Loucy (cell line): Measurements from ENCODE around the gene PER2.

Source experiments
- H2AFZ ChIP-seq: fragments of 200-600 bp; sonication (generic); 2 replicates; pipeline ENCODE4 v1.6.0; 2016; ENCODE audit warnings: antibody characterized with exemption, mild to moderate bottlenecking, low read length, moderate library complexity
- H3F3A ChIP-seq: fragments of 200-600 bp; 2 replicates; pipeline ENCODE4 v1.6.0; 2016; ENCODE audit warnings: antibody characterized with exemption, low read depth, mild to moderate bottlenecking
- H3K27me3 ChIP-seq: fragments of 200-600 bp; sonication (generic); 2 replicates; pipeline ENCODE4 v1.6.1; 2014; ENCODE audit warnings: low read length, mild to moderate bottlenecking; ENCODE audit not compliant: insufficient read depth, poor library complexity, severe bottlenecking
- H3K36me3 ChIP-seq: fragments of 200-600 bp; sonication (generic); 2 replicates; pipeline ENCODE4 v1.6.1; 2016; ENCODE audit warnings: low read length; ENCODE audit not compliant: insufficient read depth
- H3K4me1 ChIP-seq: fragments of 200-600 bp; sonication (generic); 2 replicates; pipeline ENCODE4 v1.5.1; 2014; ENCODE audit warnings: low read length, mild to moderate bottlenecking; ENCODE audit not compliant: insufficient read depth, poor library complexity, severe bottlenecking
- H3K4me2 ChIP-seq: fragments of 200-600 bp; sonication (generic); 2 replicates; pipeline ENCODE4 v1.6.0; 2014; ENCODE audit warnings: antibody characterized with exemption, low read length, low read depth, mild to moderate bottlenecking; ENCODE audit not compliant: poor library complexity, severe bottlenecking
- H3K4me3 ChIP-seq: fragments of 200-600 bp; sonication (generic); 2 replicates; pipeline ENCODE4 v1.5.1; 2014; ENCODE audit warnings: low read length, mild to moderate bottlenecking, mixed read lengths; ENCODE audit not compliant: poor library complexity, severe bottlenecking
- H3K79me2 ChIP-seq: fragments of 200-600 bp; sonication (generic); 2 replicates; pipeline ENCODE4 v1.6.1; 2014; ENCODE audit warnings: low read length; ENCODE audit not compliant: insufficient read depth
- H3K9ac ChIP-seq: fragments of 200-600 bp; sonication (generic); 2 replicates; pipeline ENCODE4 v1.6.0; 2014; ENCODE audit warnings: mild to moderate bottlenecking, low read depth, low read length, moderate library complexity; ENCODE audit not compliant: poor library complexity, severe bottlenecking
- H3K9me2 ChIP-seq: fragments of 200-600 bp; sonication (generic); replicated peaks from 2 replicates; pipeline ENCODE4 v1.6.1; 2016; ENCODE audit warnings: low read depth, low read length, mixed read lengths
- H3K9me3 ChIP-seq: fragments of 200-600 bp; sonication (generic); 2 replicates; pipeline ENCODE4 v1.6.1; 2014; ENCODE audit warnings: mild to moderate bottlenecking, antibody characterized with exemption, low read length, low read depth; ENCODE audit not compliant: insufficient read depth
- H4K20me1 ChIP-seq: fragments of 200-600 bp; sonication (generic); 2 replicates; pipeline ENCODE4 v1.6.0; 2014; ENCODE audit warnings: antibody characterized with exemption, low read length, mild to moderate bottlenecking; ENCODE audit not compliant: insufficient read depth, poor library complexity, severe bottlenecking
- CTCF ChIP-seq: fragments of 200-600 bp; sonication (generic); conservative IDR thresholded peaks from 2 replicates; pipeline ENCODE4 v1.5.1; 2014; ENCODE audit warnings: mild to moderate bottlenecking, antibody characterized with exemption, low read length
- EZH2phosphoT487 ChIP-seq: fragments of 200-600 bp; IDR thresholded peaks from 2 replicates; pipeline ENCODE4 v1.6.1; 2018; ENCODE audit warnings: antibody characterized with exemption, mild to moderate bottlenecking, moderate library complexity, borderline replicate concordance

Gene PER2

GRCh38 chr2:238288650-238289573 is 502 bp upstream of the PER2 start:
- Histone ChIP-seq H3K36me3 (no peaks in the 10 kb centered on the region), H3K27me3 (no peaks in the 10 kb centered on the region), H3F3A (no peaks in the 10 kb centered on the region), H3K4me1 (peaks cover 43% of the 10 kb centered on the region), H3K9me2 (no peaks in the 10 kb centered on the region), H3K4me2 (peak overlapping the region; percentile 84), H3K4me3 (peak overlapping the region; percentile 75), H3K9me3 (no peaks in the 10 kb centered on the region), H3K79me2 (peaks cover 40% of the 10 kb centered on the region), H3K9ac (peak overlapping the region; percentile 77), H4K20me1 (peaks cover 21% of the 10 kb centered on the region), H2AFZ (peak overlapping the region; percentile 98)
- TF ChIP-seq CTCF: peak; percentile 10; the same call in 1 of the 2 replicates
- TF ChIP-seq EZH2phosphoT487: no peak

- Histone ChIP-seq H3K4me1 (peaks cover 61% of the 10 kb centered on the region), H3K9me3 (no peaks in the 10 kb centered on the region), H4K20me1 (peaks cover 32% of the 10 kb centered on the region), H3K79me2 (peaks cover 58% of the 10 kb centered on the region), H3K4me3 (peak overlapping the region; percentile 75), H3K27me3 (no peaks in the 10 kb centered on the region), H3K4me2 (peak overlapping the region; percentile 79), H3K36me3 (no peaks in the 10 kb centered on the region), H3K9me2 (no peaks in the 10 kb centered on the region), H3F3A (no peaks in the 10 kb centered on the region), H2AFZ (no peak overlapping the region), H3K9ac (peak overlapping the region; percentile 74)
- TF ChIP-seq CTCF (no peak), EZH2phosphoT487 (no peak)
These were observed 1.2 kb downstream of the PER2 start for GRCh38 chr2:238286987-238287736.

- Histone ChIP-seq H3K36me3 (no peaks in the 10 kb centered on the region), H3K9me3 (no peaks in the 10 kb centered on the region), H3K79me2 (peaks cover 64% of the 10 kb centered on the region), H3K4me1 (peaks cover 67% of the 10 kb centered on the region), H2AFZ (no peak overlapping the region), H3K4me3 (peak overlapping the region; percentile 75), H3F3A (no peaks in the 10 kb centered on the region), H3K9ac (peak overlapping the region; percentile 35), H4K20me1 (peaks cover 34% of the 10 kb centered on the region), H3K9me2 (no peaks in the 10 kb centered on the region), H3K4me2 (peak overlapping the region; percentile 79), H3K27me3 (no peaks in the 10 kb centered on the region)
- TF ChIP-seq EZH2phosphoT487: no peak
These were observed 1.9 kb downstream of the PER2 start for GRCh38 chr2:238286551-238286950.
